ENCODE results near the gene ERGIC1. TPM values are rescaled to one million over a fixed set of nuclear protein-coding genes. Genes with fewer than 3 reads are reported as not detected.

The ERGIC1 gene
- polyA plus RNA-seq, 1 donor = 112 TPM

DNA sequence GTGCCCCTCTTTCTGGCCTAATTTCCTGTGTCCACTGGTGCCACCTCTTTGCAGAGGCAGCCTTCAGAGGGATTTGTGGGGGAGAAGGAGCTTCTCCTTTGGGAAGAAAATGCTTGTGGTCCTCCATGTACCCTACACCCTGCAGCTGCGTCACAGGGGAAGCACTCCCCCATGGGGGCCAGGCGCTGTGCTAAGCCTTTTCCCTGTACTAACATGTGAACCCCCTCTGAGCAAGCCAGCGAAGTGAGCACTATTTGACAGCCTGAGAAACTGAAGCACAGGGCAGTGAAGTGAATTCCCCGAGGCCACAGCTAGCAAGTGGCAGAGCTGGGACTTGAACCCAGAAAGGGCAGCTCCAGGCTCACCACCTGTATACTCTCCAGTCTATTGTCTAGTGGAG is 32.3 kb downstream of the ERGIC1 start:
- Histone ChIP-seq H3K9me3 (ENCODE audit: control insufficient read depth, low read depth, low read length) (no peaks in the 10 kb centered on the region), H3K27me3 (ENCODE audit: control insufficient read depth, insufficient read depth, low read length) (no peaks in the 10 kb centered on the region), H3K4me1 (ENCODE audit: control insufficient read depth, insufficient read depth, low read length) (peaks cover 4% of the 10 kb centered on the region), H3K36me3 (ENCODE audit: control insufficient read depth, insufficient read depth, low read length) (peaks cover 12% of the 10 kb centered on the region), H3K4me3 (ENCODE audit: low read length) (no peak overlapping the region), H3K27ac (ENCODE audit: low read length) (no peak overlapping the region)
- WGBS (ENCODE audit: insufficient coverage, low lambda C conversion rate) = no CpG with 5 or more reads among the region's 4 CpGs
- no peak for DNase-seq

DNA sequence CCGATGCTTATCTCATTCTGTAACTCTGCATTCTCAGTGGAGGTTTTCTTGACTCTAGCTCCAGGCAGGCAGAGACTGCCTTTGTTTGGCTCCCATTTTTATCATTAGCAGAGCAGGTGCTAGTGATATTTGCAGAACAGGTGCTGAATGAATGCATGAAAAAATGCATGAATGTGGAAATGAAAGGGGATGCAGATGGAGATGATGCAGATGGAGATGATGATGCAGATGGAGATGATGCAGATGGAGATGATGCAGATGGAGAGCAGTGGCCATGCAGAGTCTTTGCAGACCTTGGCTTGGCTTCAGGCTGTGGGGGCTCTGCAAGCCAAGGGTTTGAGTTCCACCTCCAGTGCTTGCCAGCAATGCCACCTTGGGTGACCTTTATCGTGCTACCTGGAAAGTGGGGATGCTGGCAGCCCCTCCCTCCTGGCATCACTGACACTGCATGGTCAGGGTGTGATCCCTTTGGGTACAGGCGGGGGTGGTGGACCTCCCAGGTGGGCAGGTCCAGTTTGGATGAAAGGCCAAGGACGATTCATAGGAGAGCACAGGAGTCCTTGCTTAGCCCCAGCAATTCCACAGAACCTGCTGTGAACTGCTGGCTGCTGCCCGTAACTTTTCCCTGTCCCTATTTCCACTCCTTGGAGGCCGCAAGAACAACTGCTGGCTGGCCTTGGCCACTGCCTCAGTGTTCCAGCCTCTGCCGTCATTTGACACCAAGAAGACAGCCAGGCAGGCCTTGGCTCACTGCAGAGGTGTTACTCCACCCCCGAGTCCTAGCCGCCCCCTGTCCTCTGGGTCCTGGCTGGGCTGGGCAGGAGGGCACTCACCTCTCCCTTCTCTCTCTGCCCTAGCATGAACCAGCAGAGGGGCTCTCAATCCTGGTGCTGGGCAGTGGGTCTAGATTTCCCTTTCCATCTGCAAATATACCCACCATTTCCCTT is 33.0 kb downstream of the ERGIC1 start:
- Histone ChIP-seq H3K4me3 (ENCODE audit: low read length) (no peak overlapping the region), H3K27ac (ENCODE audit: low read length) (no peak overlapping the region)

DNA sequence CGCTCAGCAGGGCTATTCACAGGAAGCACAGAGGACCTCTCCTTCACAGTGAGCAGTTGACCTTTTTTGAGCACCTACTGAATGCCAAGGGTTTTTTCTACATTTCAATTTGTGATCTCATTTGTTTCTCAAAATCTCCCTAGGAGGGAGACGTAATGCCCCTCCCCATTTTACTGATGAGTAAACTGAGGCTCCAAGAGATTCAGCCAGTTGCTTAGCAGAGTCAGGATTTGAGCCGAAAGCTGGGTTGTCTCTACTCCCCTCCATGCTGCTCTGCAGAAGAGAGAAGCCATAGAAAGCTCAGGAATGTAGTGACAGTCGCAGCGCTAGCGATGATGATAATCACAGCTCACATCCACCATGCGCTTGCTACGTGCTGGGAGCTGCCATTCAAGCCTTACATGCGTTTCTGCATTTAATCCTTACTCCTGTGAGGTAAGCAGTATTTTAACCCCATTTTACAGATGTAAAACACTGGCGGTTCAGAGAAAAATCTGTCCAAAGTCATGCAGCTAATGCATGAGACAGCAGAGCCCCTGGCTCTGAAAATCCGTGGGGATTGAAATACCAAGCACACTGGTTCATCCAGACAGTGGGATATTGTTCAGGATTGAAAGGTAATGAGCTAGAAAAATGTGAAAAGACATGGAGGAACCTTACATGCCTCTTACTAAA is 33.8 kb downstream of the ERGIC1 start:
- WGBS (ENCODE audit: insufficient coverage, low lambda C conversion rate) = no CpG with 5 or more reads among the region's 11 CpGs
- peaks cover 12% of the 10 kb centered on the region for H3K36me3 ChIP-seq (ENCODE audit: control insufficient read depth, insufficient read depth, low read length)
- H3K9me3 ChIP-seq (ENCODE audit: control insufficient read depth, low read depth, low read length) = no peaks in the 10 kb centered on the region
- H3K4me3 ChIP-seq (ENCODE audit: low read length) = no peak overlapping the region
- no peak overlapping the region for H3K27ac ChIP-seq (ENCODE audit: low read length)
- no peaks in the 10 kb centered on the region for H3K27me3 ChIP-seq (ENCODE audit: control insufficient read depth, insufficient read depth, low read length)
- H3K4me1 ChIP-seq (ENCODE audit: control insufficient read depth, insufficient read depth, low read length) = no peaks in the 10 kb centered on the region
- no peak for DNase-seq

More for the DNA sequence above, 33.0 kb downstream of the ERGIC1 start:
- Histone ChIP-seq H3K36me3 (ENCODE audit: control insufficient read depth, insufficient read depth, low read length) (peaks cover 12% of the 10 kb centered on the region), H3K27me3 (ENCODE audit: control insufficient read depth, insufficient read depth, low read length) (no peaks in the 10 kb centered on the region), H3K9me3 (ENCODE audit: control insufficient read depth, low read depth, low read length) (no peaks in the 10 kb centered on the region), H3K4me1 (ENCODE audit: control insufficient read depth, insufficient read depth, low read length) (peaks cover 4% of the 10 kb centered on the region)
- no peak for DNase-seq
- WGBS (ENCODE audit: insufficient coverage, low lambda C conversion rate) = no CpG with 5 or more reads among the region's 9 CpGs

DNA sequence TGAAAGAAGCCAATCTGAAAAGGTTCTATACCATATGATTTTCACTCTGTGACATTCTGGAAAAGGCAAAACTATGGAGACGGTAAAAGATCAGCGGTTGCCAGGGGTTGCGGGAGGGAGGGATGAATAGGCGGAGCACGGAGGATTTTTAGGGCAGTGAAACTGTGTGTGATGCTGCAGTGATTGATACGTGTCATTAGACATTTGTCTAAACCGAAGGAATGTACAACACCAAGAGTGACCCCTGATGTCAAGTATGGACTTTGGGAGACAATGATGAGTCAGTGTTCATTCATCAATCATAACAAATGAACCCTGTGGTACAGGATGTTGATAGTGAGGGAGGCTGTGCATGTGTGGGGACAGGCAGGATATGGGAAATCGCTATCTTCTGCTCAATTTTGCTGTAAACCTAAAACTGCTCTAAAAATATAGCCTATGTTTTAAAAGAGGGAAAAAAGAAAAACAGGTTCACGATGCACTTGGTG is 34.4 kb downstream of the ERGIC1 start:
- 89% methylated on average over 5 of the region's 9 CpGs for WGBS (ENCODE audit: insufficient coverage, low lambda C conversion rate)
- Histone ChIP-seq H3K36me3 (ENCODE audit: control insufficient read depth, insufficient read depth, low read length) (peaks cover 12% of the 10 kb centered on the region), H3K27me3 (ENCODE audit: control insufficient read depth, insufficient read depth, low read length) (no peaks in the 10 kb centered on the region), H3K4me1 (ENCODE audit: control insufficient read depth, insufficient read depth, low read length) (peaks cover 5% of the 10 kb centered on the region), H3K4me3 (ENCODE audit: low read length) (no peak overlapping the region), H3K27ac (ENCODE audit: low read length) (no peak overlapping the region), H3K9me3 (ENCODE audit: control insufficient read depth, low read depth, low read length) (no peaks in the 10 kb centered on the region)
- DNase-seq = no peak

DNA sequence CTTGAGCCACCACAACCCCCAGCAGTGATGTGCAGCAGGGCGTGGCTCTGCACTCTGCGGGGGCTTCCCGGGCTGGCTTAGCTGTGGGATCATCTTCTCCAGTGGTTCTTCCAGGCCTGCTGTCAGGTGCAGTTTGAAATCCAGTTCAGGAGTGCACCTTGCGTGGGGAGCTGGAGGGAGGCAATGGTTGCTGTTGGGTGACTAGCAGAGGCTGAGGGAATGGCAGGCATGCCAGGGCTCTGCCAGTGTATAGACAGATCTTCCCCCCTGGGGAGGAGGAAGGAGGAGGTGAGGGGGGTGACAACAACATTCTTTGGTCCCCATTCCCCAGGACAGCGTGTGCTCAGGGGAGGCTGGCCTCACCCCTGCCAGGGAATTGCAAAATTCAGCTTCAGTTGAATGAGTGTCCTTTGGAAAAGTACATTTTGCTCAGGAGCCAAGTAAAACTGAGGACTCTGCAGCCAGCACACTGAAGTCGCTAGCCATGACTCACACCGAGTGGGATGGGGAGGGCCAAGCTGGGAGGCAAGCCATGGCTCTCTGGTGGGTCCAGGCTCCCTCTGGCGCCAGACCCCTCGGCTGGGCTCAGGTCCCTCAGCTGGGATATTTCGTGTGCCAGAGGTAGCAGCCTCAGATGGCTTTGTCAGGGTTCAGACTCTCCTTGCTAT is 35.0 kb downstream of the ERGIC1 start:
- WGBS (ENCODE audit: insufficient coverage, low lambda C conversion rate) = no CpG with 5 or more reads among the region's 10 CpGs
- peaks cover 5% of the 10 kb centered on the region for H3K4me1 ChIP-seq (ENCODE audit: control insufficient read depth, insufficient read depth, low read length)

DNA sequence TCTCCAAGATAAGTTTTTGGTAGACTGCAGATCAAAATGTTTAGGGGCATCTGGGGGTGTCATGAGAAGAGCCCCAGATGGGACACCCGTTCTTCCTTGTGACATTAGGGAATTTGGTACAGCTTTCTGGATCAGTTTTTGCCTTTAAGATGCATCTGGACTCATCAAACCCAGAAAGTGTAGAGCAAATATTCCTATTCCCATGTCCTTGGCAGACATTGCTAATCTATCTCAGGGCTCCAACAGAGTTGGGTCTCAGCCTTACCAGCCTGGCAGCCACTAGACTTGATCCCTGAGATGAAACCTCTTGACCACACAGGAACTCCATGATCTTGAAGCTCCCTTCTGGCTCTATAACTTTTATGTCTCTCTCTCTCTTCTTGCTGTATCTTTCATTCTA is 35.6 kb downstream of the ERGIC1 start:
- H3K27ac ChIP-seq (ENCODE audit: low read length) = no peak overlapping the region
- H3K27me3 ChIP-seq (ENCODE audit: control insufficient read depth, insufficient read depth, low read length) = no peaks in the 10 kb centered on the region
- H3K9me3 ChIP-seq (ENCODE audit: control insufficient read depth, low read depth, low read length) = no peaks in the 10 kb centered on the region
- DNase-seq = no peak
- no CpG with 5 or more reads among the region's 1 CpG for WGBS (ENCODE audit: insufficient coverage, low lambda C conversion rate)
- H3K36me3 ChIP-seq (ENCODE audit: control insufficient read depth, insufficient read depth, low read length) = peaks cover 12% of the 10 kb centered on the region
- H3K4me1 ChIP-seq (ENCODE audit: control insufficient read depth, insufficient read depth, low read length) = peaks cover 5% of the 10 kb centered on the region
- no peak overlapping the region for H3K4me3 ChIP-seq (ENCODE audit: low read length)

More for the DNA sequence above, 35.0 kb downstream of the ERGIC1 start:
- no peak for DNase-seq
- Histone ChIP-seq H3K4me3 (ENCODE audit: low read length) (no peak overlapping the region), H3K9me3 (ENCODE audit: control insufficient read depth, low read depth, low read length) (no peaks in the 10 kb centered on the region), H3K27me3 (ENCODE audit: control insufficient read depth, insufficient read depth, low read length) (no peaks in the 10 kb centered on the region), H3K36me3 (ENCODE audit: control insufficient read depth, insufficient read depth, low read length) (peaks cover 12% of the 10 kb centered on the region), H3K27ac (ENCODE audit: low read length) (no peak overlapping the region)

DNA sequence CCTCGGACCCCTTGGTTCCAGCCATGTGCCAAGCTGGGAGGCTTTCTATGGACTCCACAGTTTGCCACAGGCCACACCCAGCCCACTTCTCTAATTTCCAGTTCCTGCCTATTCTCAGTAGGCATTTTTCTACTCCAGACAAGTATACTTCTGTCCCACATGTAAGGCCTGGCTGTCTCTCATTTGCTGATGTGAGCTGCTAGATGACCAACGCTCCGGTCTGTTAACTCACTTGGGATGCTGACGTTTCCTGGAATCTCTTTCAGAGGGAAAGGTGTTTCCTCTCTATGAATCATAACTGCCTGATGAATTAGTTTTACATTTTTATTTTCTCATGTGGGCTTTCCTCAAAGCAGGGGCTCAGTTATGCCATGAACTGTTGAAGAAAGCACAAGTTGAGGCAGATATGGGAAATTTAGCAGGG is 36.3 kb downstream of the ERGIC1 start:
- Histone ChIP-seq H3K27ac (ENCODE audit: low read length) (peak overlapping the region; percentile 31), H3K4me3 (ENCODE audit: low read length) (no peak overlapping the region), H3K9me3 (ENCODE audit: control insufficient read depth, low read depth, low read length) (no peaks in the 10 kb centered on the region), H3K27me3 (ENCODE audit: control insufficient read depth, insufficient read depth, low read length) (no peaks in the 10 kb centered on the region), H3K4me1 (ENCODE audit: control insufficient read depth, insufficient read depth, low read length) (peaks cover 5% of the 10 kb centered on the region), H3K36me3 (ENCODE audit: control insufficient read depth, insufficient read depth, low read length) (peaks cover 12% of the 10 kb centered on the region)
- DNase-seq = no peak
- 100% methylated on average over 1 of the region's 4 CpGs for WGBS (ENCODE audit: insufficient coverage, low lambda C conversion rate)

DNA sequence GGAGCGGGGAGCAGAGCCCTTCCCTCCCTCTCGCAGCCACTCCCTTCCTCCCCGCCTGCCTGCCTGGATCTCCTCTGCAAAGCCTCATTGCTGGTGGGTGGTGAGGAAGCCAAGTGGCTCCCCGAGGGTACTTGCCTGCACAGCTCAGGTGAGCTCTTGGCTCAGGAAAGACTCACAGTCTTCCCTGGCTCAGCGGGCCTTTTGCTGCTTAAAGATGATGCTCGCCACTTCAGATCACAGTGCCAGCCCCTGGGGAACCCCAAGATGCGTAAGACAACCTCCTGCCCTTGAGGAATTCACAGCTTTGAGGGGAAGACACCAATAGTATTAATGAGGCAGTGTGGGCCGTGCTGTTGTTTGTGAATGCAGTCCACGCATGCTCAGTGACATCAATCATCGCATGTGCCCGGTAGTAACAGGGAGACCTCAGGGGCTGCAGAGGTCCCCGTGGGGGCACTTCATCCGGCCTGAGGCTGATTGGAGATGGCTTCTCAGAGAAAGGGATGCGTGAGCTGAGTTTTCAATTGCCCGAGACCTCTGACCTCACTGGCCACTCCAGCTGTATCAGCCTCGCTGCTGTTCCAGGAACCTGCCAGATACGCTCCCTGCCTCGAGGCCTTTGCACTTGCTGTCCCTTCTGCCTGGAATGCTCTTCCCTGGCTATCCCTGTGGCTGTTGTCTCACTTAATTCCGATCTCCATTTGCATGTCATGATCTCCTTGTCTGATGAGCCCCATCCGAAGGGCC is 36.8 kb downstream of the ERGIC1 start:
- Histone ChIP-seq H3K4me1 (ENCODE audit: control insufficient read depth, insufficient read depth, low read length) (peaks cover 5% of the 10 kb centered on the region), H3K36me3 (ENCODE audit: control insufficient read depth, insufficient read depth, low read length) (peaks cover 12% of the 10 kb centered on the region), H3K9me3 (ENCODE audit: control insufficient read depth, low read depth, low read length) (no peaks in the 10 kb centered on the region), H3K27me3 (ENCODE audit: control insufficient read depth, insufficient read depth, low read length) (no peaks in the 10 kb centered on the region), H3K27ac (ENCODE audit: low read length) (peak overlapping the region; percentile 31), H3K4me3 (ENCODE audit: low read length) (no peak overlapping the region)
- no CpG with 5 or more reads among the region's 20 CpGs for WGBS (ENCODE audit: insufficient coverage, low lambda C conversion rate)
- DNase-seq = no peak

DNA sequence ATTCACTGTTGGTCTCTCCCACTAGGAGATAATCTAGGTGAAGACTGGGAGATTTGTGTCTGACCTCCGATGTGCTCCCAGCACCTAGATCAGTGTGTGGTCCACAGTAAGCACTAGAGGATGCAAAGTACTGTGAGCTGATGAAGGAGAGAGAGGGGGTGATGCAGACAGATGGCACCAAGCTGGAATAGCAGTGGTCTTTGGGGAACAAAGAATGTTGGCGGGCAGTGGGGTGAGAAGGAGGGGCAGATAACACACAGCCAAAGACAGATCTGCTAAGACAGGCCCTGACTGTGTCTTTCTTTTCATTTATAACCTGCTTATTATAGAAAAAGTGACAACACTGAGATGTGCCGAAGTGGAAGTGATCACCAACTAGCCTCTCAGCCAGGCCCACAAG is 37.5 kb downstream of the ERGIC1 start:
- H3K9me3 ChIP-seq (ENCODE audit: control insufficient read depth, low read depth, low read length) = no peaks in the 10 kb centered on the region
- DNase-seq = no peak
- peaks cover 5% of the 10 kb centered on the region for H3K4me1 ChIP-seq (ENCODE audit: control insufficient read depth, insufficient read depth, low read length)
- WGBS (ENCODE audit: insufficient coverage, low lambda C conversion rate) = no CpG with 5 or more reads among the region's 3 CpGs
- peaks cover 12% of the 10 kb centered on the region for H3K36me3 ChIP-seq (ENCODE audit: control insufficient read depth, insufficient read depth, low read length)
- no peaks in the 10 kb centered on the region for H3K27me3 ChIP-seq (ENCODE audit: control insufficient read depth, insufficient read depth, low read length)
- H3K4me3 ChIP-seq (ENCODE audit: low read length) = no peak overlapping the region
- H3K27ac ChIP-seq (ENCODE audit: low read length) = peak overlapping the region; percentile 59

Measured in large intestine (tissue), 3 donors.